Fibroblast of skin of right biceps (primary cell): ENCODE measurements around the gene ZNF512B.
"Not testable (repeated sequence)": the region's sequence is repeated elsewhere in the genome, so short reads cannot be mapped to it uniquely, and the experiment has no call there.

ENCODE experiments used
- DNase-seq: peaks from one replicate; pipeline ENCODE4 v3.0.0-alpha.2; 2013

The ZNF512B gene

GRCh38 chr20:63976980-63977738 lies 7.4 kb upstream of the ZNF512B start:
- DNase-seq: no peak

GRCh38 chr20:63976511-63976910 lies 6.8 kb upstream of the ZNF512B start:
- not testable (repeated sequence) for DNase-seq

DNA sequence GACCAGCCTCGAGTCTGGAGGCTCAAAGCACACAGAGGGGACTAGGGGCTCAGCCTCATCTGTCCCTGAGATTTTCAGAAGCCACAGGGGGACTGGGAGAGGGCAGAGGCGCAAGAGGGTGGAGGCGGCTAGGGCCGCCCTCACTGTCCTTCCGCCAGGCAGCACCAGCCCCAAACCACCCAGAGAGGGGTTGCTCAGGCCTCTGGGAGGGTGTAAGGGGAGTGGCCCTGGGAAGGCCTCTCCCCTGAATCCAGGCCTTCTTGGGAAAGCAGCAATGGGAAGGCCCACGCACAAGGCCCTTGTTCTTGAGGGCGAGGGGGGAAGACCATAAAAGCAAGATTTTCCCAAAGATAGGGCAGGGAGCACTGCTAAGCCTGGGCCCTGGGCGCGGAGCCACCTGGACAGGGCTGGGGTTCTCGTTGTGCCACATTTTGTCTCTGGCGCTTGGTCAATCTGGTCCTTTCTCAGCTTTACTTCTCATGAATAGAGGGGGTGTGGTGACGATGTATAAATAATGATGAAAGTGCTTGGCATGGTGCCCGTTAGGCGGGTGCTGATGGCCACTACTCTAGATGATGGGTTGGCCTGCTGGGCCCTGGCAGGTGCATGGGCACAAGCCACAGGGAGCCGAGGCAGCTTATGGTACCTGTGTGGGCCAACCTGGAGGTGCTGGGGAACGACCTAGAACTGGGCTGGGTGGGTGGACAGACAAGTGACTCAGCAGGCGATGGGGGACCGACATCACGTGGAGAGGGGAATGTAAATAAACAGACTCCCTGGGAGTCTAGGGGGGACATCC lies 4.9 kb upstream of the ZNF512B start:
- DNase-seq: no peak

GRCh38 chr20:63973636-63974401 lies 4.1 kb upstream of the ZNF512B start:
- peak; percentile 73 for DNase-seq

DNA sequence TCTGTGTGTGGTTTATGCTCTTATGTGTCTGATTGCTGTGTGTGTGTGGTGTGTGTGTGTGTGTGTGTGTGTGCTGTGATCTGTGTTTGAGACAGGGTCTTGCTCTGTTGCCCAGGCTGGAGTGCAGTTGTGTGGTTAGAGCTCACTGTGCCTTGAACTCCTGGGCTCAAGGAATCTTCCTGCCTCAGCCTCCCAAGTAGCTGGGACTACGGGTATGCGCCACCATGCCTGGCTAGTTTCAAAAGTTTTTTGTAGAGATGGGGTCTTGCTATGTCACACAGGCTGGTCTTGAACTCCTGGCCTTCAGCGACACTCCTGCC lies 3.4 kb upstream of the ZNF512B start:
- DNase-seq: no peak

- DNase-seq: no peak
These were observed 2.8 kb upstream of the ZNF512B start for GRCh38 chr20:63972312-63973159.

DNA sequence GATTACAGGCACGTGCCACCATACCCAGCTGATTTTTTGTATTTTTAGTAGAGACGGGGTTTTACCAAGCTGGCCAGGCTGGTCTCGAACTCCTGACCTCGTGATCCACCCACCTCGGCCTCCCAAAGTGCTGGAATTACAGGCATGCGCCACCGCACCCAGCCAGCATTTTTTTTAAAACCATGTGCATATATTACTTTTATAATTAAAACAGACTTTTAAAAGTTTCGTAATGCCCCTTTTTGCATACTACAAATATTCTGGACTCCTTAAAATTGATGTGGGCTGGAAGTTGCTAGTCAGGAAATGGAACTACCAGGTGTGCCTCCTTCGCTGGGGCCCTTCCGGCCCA lies 2.2 kb upstream of the ZNF512B start:
- DNase-seq: not testable (repeated sequence)

- DNase-seq: no peak
These were observed 1.1 kb upstream of the ZNF512B start for GRCh38 chr20:63970714-63971431.

DNA sequence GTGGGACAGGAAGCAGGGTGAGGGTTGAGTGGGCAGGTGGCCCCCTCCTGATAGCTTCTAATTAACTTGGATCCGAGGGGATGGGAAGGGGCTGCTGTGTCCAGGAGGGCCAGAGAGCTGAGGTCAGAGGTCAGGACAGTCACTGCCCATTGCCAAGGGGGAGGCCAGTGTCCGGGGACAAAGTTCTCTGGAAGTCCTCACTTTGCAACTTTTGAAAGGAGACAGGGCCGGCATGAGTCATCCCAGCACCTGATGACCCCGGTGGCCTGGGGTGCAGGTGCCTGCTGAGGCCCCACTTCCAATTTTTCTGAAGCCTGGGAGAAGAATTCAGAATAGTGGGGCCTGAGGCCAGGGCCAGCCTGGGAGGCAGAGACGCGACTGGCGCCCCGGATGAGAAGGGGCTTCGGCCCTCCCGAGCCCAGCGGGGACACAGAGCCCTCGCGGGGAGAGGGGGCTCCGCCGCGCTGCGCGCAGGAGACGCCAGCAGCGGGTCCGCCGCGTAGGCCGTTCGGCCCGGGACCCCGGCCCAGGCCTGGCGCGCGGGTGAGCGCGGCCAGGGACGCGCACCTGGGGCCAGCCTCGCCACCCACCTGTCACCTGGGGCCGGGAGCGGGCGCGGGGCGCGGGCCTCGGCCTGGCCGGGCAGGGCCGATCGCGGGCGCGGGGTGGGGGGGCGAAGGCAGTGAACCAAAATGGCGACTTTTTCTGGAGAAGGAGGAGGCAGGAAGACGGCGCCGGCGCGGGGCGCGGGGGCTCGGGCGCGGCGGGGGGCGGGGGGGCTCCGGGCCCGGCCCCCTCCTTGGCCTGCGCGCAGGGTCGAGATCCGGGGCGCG lies 586 bp downstream of the ZNF512B start:
- no peak for DNase-seq

- DNase-seq: no peak
These were observed 1.4 kb downstream of the ZNF512B start for GRCh38 chr20:63968136-63968927.

DNA sequence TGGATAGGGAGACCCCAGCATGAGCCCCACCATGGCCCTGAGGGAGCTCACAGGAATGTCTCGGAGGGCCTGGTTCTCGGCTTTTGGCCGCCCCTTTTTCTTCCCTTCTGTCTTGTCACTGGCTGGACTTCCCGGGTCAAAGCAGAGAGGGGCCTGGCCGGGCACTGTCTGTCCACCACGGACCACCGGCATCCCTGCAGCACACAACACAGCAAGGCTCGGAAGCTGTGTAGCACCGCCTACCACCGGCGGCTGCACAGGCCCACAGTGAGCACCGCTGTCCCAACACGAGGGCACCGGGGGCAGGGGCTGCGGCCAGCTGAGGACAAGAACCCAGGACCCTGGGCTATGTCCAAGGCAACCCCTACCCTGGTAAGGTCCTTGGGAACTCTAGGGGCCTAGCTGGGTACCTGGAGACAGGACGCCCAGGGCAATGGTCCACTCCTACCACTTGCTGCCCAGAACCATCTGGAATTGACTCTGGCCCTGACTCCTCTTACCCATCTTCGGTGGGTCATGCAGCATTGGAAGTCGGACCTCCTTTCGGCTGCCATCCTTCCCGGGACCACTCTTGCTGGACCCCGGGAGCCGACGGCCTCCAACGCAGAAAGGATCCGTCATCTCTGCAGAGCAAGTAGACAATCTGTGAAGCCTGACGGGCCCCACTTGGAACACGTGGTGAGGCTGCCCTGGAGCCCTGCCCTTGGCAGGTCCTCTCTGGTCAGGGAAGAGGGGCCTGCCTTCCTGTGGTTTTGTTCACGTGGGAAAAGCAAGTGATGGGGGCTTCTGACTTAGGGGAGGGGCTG lies 2.2 kb downstream of the ZNF512B start:
- DNase-seq: no peak

DNA sequence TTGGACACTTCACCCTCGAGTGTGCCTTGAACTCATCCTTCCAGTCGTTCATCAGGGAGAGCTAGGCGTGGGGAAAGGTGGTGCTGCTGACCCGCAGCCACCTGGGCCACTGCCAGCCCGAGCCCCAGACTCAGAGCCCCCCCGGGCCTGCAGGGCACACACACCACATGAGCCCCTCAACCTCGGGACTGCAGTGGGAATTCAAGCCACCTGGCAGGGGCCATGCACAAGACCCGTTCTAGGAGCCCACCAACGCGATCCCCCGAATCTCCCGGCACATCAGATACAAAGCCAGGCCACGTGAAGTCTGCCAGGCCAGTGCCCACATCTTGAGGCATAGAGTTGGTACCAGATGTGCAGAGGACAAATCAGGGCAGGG lies 2.8 kb downstream of the ZNF512B start:
- no peak for DNase-seq

GRCh38 chr20:63966172-63966943 lies 3.4 kb downstream of the ZNF512B start:
- DNase-seq: no peak

- DNase-seq: no peak
These were observed 5.3 kb downstream of the ZNF512B start for GRCh38 chr20:63964412-63964811.

DNA sequence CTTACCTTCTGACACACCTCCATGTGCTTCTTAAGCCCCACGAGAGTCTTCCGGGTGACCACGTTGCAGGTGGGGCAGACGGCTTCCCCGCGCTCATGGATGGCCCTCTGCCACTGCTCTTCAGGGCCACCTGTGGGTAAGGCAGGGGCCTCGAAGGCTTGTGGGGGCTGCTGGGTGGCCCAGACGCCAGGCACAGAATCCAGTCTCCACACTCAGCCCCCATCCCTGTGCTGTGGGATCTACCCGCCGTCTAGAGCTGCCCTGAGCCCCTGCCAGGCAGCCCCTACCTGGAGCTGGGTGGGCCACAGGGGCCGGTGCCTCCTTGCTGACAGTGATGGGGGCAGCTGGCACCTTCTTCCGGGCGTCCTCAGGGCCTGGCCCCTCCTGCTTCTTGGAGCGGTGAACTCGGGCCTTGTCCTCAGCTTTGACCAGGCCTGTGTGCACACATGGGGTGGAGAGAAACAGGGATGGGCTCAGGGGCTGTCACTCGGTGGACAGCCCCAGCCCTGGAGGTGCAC lies 5.9 kb downstream of the ZNF512B start:
- no peak for DNase-seq

DNA sequence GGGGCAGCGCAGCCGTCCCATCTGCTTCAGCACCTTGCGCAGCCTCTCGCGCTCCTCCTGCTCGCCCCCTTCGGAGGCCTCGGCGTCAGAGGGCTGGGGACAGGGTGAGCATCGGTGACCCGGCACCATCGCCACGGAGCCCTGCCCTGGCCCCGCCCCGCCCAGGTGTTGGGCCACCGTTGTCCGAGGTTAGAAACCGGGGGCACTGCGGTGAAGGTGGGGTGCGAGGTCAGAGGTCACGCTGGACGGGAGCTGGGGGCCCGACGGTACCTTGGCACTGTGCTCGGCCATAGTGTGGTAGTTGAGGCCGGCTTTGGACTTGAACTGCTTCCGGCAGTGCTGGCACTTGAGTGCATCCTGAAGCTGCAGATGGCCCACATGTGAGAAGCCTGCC lies 6.4 kb downstream of the ZNF512B start:
- DNase-seq: no peak

- DNase-seq: no peak
These were observed 7.0 kb downstream of the ZNF512B start for GRCh38 chr20:63962426-63963347.
